ENCODE measurements around the gene POLE4.

DNA sequence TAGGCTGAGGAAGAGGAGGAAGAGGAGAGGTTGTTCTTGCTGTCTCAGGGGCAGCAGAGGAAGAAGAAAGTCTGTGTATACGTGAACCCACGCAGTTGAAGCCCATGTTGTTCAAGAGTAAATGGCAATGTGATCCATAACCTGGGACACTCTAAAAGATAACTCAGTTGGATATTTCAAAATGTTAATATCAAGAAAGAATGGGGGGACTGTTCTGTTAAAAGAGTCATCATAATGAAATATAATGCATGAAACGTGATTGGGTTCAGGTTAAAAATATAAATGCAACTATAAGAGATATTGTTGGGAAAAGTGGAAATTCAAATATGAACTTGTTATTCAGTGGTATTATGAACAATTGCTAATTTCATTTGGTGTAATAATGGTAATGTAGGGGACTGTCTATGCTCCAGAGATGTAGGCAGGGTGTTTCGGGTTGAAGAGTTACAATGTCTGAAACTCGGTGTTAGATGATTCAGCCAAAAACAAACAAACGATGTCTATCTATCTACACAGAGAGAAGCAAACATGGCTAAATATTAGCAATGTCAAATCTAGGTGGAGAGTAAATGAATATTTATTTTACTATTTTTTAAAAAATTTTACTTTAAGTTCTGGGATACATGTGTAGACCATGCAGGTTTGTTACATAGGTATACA lies 21.1 kb upstream of the POLE4 start:
- TF ChIP-seq, protein P1, sequence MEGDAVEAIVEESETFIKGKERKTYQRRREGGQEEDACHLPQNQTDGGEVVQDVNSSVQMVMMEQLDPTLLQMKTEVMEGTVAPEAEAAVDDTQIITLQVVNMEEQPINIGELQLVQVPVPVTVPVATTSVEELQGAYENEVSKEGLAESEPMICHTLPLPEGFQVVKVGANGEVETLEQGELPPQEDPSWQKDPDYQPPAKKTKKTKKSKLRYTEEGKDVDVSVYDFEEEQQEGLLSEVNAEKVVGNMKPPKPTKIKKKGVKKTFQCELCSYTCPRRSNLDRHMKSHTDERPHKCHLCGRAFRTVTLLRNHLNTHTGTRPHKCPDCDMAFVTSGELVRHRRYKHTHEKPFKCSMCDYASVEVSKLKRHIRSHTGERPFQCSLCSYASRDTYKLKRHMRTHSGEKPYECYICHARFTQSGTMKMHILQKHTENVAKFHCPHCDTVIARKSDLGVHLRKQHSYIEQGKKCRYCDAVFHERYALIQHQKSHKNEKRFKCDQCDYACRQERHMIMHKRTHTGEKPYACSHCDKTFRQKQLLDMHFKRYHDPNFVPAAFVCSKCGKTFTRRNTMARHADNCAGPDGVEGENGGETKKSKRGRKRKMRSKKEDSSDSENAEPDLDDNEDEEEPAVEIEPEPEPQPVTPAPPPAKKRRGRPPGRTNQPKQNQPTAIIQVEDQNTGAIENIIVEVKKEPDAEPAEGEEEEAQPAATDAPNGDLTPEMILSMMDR (conservative IDR thresholded peaks at IDR 0.05 in 1 of 2, IDR thresholded peaks at IDR 0.05 in 1 of 2; ENCODE audit: low read depth in 1 of 2, low read length in 2 of 2): no peak
- TF ChIP-seq EZH2 (IDR thresholded peaks at IDR 0.05; ENCODE audit: low read length, missing control alignments): no peak

Data from fibroblast of lung (primary cell).